H1 (cell line): ENCODE measurements around the gene ZNF521. TPM values are rescaled to one million over a fixed set of nuclear protein-coding genes. Genes with fewer than 3 reads are reported as not detected.

Source experiments
- CTCF ChIA-PET: fragments of 300-600 bp; sonication (Branson Sonifier 250); formaldehyde crosslinking; loops from one replicate; lab custom pipeline; 2021; ENCODE audit not compliant: partially characterized antibody; lab: Charles Lee
- POLR2A ChIA-PET: fragments of 300-600 bp; sonication (Branson Sonifier 250); formaldehyde crosslinking; loops from one replicate; lab custom pipeline; 2021; ENCODE audit warnings: inconsistent platforms; ENCODE audit not compliant: partially characterized antibody; lab: Charles Lee
- DNase-seq, 2 experiments: peaks; one replicate each; pipeline versions ENCODE4 v3.0.0 to v3.0.0-alpha.2; 2010 to 2022; ENCODE audit warnings: low spot score in 2 of 2, low read depth in 1 of 2, mixed read lengths in 1 of 2
- FAIRE-seq: peaks from 2 replicates; lab custom pipeline; 2011; peaks lifted over from hg19 to GRCh38; lab: Jason Lieb, UNC
- H2AFZ ChIP-seq: 2 replicates; pipeline ENCODE4 v1.8.1; 2012; ENCODE audit warnings: low read length, inconsistent platforms
- H2AK5ac ChIP-seq: 2 replicates; pipeline ENCODE4 v1.6.1; 2013; ENCODE audit warnings: low read depth, low read length
- H2BK120ac ChIP-seq: replicated peaks from 2 replicates; pipeline ENCODE3; 2013; ENCODE audit warnings: low read depth, low read length, inconsistent platforms
- H2BK12ac ChIP-seq: 2 replicates; pipeline ENCODE4 v1.6.1; 2013; ENCODE audit warnings: low read depth, low read length
- H2BK15ac ChIP-seq: 2 replicates; pipeline ENCODE4 v1.6.1; 2013; ENCODE audit warnings: low read length
- H2BK20ac ChIP-seq: 2 replicates; pipeline ENCODE4 v1.6.1; 2013; ENCODE audit warnings: low read length
- H2BK5ac ChIP-seq: 2 replicates; pipeline ENCODE4 v1.6.1; 2013; ENCODE audit warnings: low read depth, low read length
- H3K14ac ChIP-seq: 2 replicates; pipeline ENCODE4 v1.6.1; 2013; ENCODE audit warnings: inconsistent platforms; ENCODE audit not compliant: insufficient read length
- H3K18ac ChIP-seq: 2 replicates; pipeline ENCODE4 v1.6.1; 2013; ENCODE audit warnings: low read length; ENCODE audit errors: extremely low read depth
- H3K23ac ChIP-seq: 2 replicates; pipeline ENCODE4 v1.6.1; 2013; ENCODE audit warnings: inconsistent platforms; ENCODE audit not compliant: insufficient read length
- H3K23me2 ChIP-seq: 2 replicates; pipeline ENCODE4 v1.6.1; 2013; ENCODE audit warnings: low read depth, low read length
- H3K27ac ChIP-seq: 2 replicates; pipeline ENCODE4 v1.6.1; 2011; ENCODE audit warnings: low read depth, low read length, inconsistent platforms
- H3K27me3 ChIP-seq, 4 experiments: replicated peaks in 1 of 4; 1 replicate in 1 of 4; 2 replicates in 3 of 4; pipeline versions ENCODE4 v1.6.1 to v1.8.1; 2011 to 2013; ENCODE audit warnings: low read length in 3 of 4, mild to moderate bottlenecking in 3 of 4, inconsistent platforms in 2 of 4, mixed read lengths in 2 of 4, moderate library complexity in 1 of 4; ENCODE audit not compliant: control insufficient read depth in 3 of 4, insufficient read depth in 3 of 4; ENCODE audit errors: extremely low read depth in 1 of 4
- H3K36me3 ChIP-seq, 4 experiments: 2 replicates each; pipeline versions ENCODE4 v1.6.1 to v1.8.1; 2011 to 2013; ENCODE audit warnings: mild to moderate bottlenecking in 4 of 4, low read length in 3 of 4, moderate library complexity in 2 of 4, control low read depth in 1 of 4, inconsistent platforms in 1 of 4; ENCODE audit not compliant: insufficient read depth in 4 of 4, control insufficient read depth in 2 of 4
- H3K4ac ChIP-seq: replicated peaks from 2 replicates; pipeline ENCODE3; 2013; ENCODE audit warnings: low read length, low read depth, mixed read lengths, inconsistent platforms; ENCODE audit not compliant: insufficient read length
- H3K4me1 ChIP-seq, 4 experiments: replicated peaks in 1 of 4; 1 replicate in 1 of 4; 2 replicates in 3 of 4; pipeline versions ENCODE4 v1.6.1 to v1.8.1; 2011 to 2013; ENCODE audit warnings: low read length in 3 of 4, inconsistent platforms in 2 of 4, mixed read lengths in 1 of 4; ENCODE audit not compliant: insufficient read depth in 4 of 4, control insufficient read depth in 3 of 4
- H3K4me2 ChIP-seq, 2 experiments: 2 replicates each; pipeline versions ENCODE4 v1.6.1 to v1.8.1; 2011 to 2013; ENCODE audit warnings: low read depth in 2 of 2, low read length in 2 of 2, control low read depth in 1 of 2, inconsistent platforms in 1 of 2, mild to moderate bottlenecking in 1 of 2; ENCODE audit not compliant: insufficient read depth in 1 of 2
- H3K4me3 ChIP-seq, 4 experiments: fragments of 200-600, 300-600 bp in 1 of 4; sonication (generic), shearing (Covaris generic), sonication (Bioruptor Twin) in 1 of 4; 2 replicates each; pipeline versions ENCODE4 v1.5.1 to v1.8.1; 2011 to 2016; ENCODE audit warnings: low read length in 4 of 4, low read depth in 3 of 4, control low read depth in 2 of 4, inconsistent platforms in 2 of 4, mild to moderate bottlenecking in 2 of 4, mixed read lengths in 1 of 4, moderate library complexity in 1 of 4; ENCODE audit not compliant: insufficient read depth in 2 of 4; ENCODE audit errors: extremely low read depth in 1 of 4
- H3K56ac ChIP-seq: replicated peaks from 2 replicates; pipeline ENCODE3; 2013; ENCODE audit warnings: low read depth, mild to moderate bottlenecking, mixed read lengths, low read length, inconsistent platforms; ENCODE audit not compliant: insufficient read length
- H3K79me1 ChIP-seq: 2 replicates; pipeline ENCODE4 v1.6.1; 2013; ENCODE audit warnings: low read depth, low read length, control low read depth
- H3K79me2 ChIP-seq, 2 experiments: 2 replicates each; pipeline versions ENCODE4 v1.6.1 to v1.8.1; 2012 to 2013; ENCODE audit warnings: low read length in 2 of 2, mild to moderate bottlenecking in 2 of 2, inconsistent platforms in 1 of 2; ENCODE audit not compliant: insufficient read depth in 2 of 2, control insufficient read depth in 1 of 2
- H3K9ac ChIP-seq, 4 experiments: replicated peaks in 1 of 4; 1 replicate in 1 of 4; 2 replicates in 3 of 4; pipeline versions ENCODE4 v1.6.1 to v1.8.1; 2011 to 2013; ENCODE audit warnings: low read depth in 3 of 4, low read length in 3 of 4, control low read depth in 2 of 4, mild to moderate bottlenecking in 2 of 4, moderate library complexity in 2 of 4, inconsistent platforms in 1 of 4; ENCODE audit errors: extremely low read depth in 1 of 4
- H3K9me3 ChIP-seq, 2 experiments: 2 replicates each; pipeline versions ENCODE4 v1.6.1 to v1.8.1; 2012 to 2013; ENCODE audit warnings: mild to moderate bottlenecking in 2 of 2, moderate library complexity in 2 of 2, control low read depth in 1 of 2, inconsistent platforms in 1 of 2, low read depth in 1 of 2, low read length in 1 of 2, mixed read lengths in 1 of 2; ENCODE audit not compliant: insufficient read depth in 2 of 2
- H4K20me1 ChIP-seq, 2 experiments: replicated peaks in 1 of 2; 2 replicates each; pipeline versions ENCODE3 to v1.8.1; 2011 to 2013; ENCODE audit warnings: inconsistent platforms in 2 of 2, low read length in 2 of 2, mild to moderate bottlenecking in 1 of 2; ENCODE audit not compliant: insufficient read depth in 2 of 2, control insufficient read depth in 1 of 2
- H4K5ac ChIP-seq: 2 replicates; pipeline ENCODE4 v1.6.1; 2013; ENCODE audit warnings: low read length, low read depth, mixed read lengths, inconsistent platforms; ENCODE audit not compliant: insufficient read length
- H4K8ac ChIP-seq: 2 replicates; pipeline ENCODE4 v1.8.0; 2013; ENCODE audit warnings: mild to moderate bottlenecking, moderate library complexity, low read length, inconsistent platforms; ENCODE audit not compliant: insufficient read depth; ENCODE audit errors: extremely low read depth
- H4K91ac ChIP-seq: replicated peaks from 2 replicates; pipeline ENCODE3; 2013; ENCODE audit warnings: low read length, mixed read lengths, inconsistent platforms; ENCODE audit not compliant: insufficient read length
- CREB1 ChIP-seq: IDR thresholded peaks from 2 replicates; pipeline ENCODE4 v1.6.1; 2012; ENCODE audit warnings: inconsistent platforms
- NRF1 ChIP-seq: IDR thresholded peaks from 2 replicates; pipeline ENCODE4 v1.6.1; 2011; ENCODE audit warnings: mild to moderate bottlenecking, low read depth, low read length, improper control_type of control experiment
- POLR2A ChIP-seq, 2 experiments: IDR thresholded peaks; 1 replicate in 1 of 2; 2 replicates in 1 of 2; pipeline ENCODE4 v1.6.1; 2011; ENCODE audit warnings: low read depth in 2 of 2, low read length in 2 of 2, mild to moderate bottlenecking in 2 of 2; ENCODE audit errors: control extremely low read depth in 1 of 2
- RBBP5 ChIP-seq: IDR thresholded peaks from 2 replicates; pipeline ENCODE4 v1.7.1; 2012; ENCODE audit warnings: low read depth, mild to moderate bottlenecking, inconsistent platforms, low read length, moderate library complexity, borderline replicate concordance
- SIN3A ChIP-seq, 2 experiments: IDR thresholded peaks in 1 of 2; conservative IDR thresholded peaks in 1 of 2; 2 replicates each; pipeline ENCODE4 v1.6.1; 2011 to 2012; ENCODE audit warnings: low read length in 2 of 2, improper control_type of control experiment in 1 of 2, low read depth in 1 of 2, mild to moderate bottlenecking in 1 of 2
- YY1 ChIP-seq: IDR thresholded peaks from 2 replicates; pipeline ENCODE4 v1.6.1; 2011; ENCODE audit warnings: low read depth, mild to moderate bottlenecking, low read length
- ZNF274 ChIP-seq: IDR thresholded peaks from 2 replicates; pipeline ENCODE4 v1.7.0; 2012; ENCODE audit warnings: low read length, borderline replicate concordance; ENCODE audit errors: extremely low read depth
- WGBS, 2 experiments: shearing (Covaris generic) in 1 of 2; methylation state at CpG; one replicate each; pipeline versions ENCODE4 v1.1.6 to v1.1.7; 2013 to 2015; ENCODE audit warnings: low lambda C conversion rate in 2 of 2, mixed read lengths in 2 of 2, inconsistent platforms in 1 of 2, low coverage in 1 of 2, missing lambda C conversion rate in 1 of 2; ENCODE audit not compliant: insufficient replicate concordance in 2 of 2, insufficient coverage in 1 of 2, insufficient read length in 1 of 2; ENCODE audit errors: extremely low coverage in 1 of 2, missing lambda C conversion rate in 1 of 2; 5-methylcytosine and 5-hydroxymethylcytosine counted together
- polyA plus RNA-seq, 7 experiments: library from polyadenylated mRNA; depleted of rRNA in 3 of 7; stranded (reverse) in 5 of 7; unstranded in 2 of 7; fragments of >200 nt in 5 of 7; fragments of 200-250 nt in 2 of 7; gene quantifications; 1 replicate in 5 of 7; 2 replicates in 1 of 7; 4 replicates in 1 of 7; pipeline versions ENCODE4 v1.2.1 to v1.2.3, GENCODE V29; 2011 to 2013; ENCODE audit warnings: missing spikeins in 2 of 7, mixed read lengths in 2 of 7
- total RNA-seq: library from RNA; stranded (reverse); fragmentation: NEBNext Ultra II Directional; extraction: Animal tissue kit (Norgen Biotek cat#: 25700); gene quantifications from 2 replicates; pipeline ENCODE4 v1.2.1, GENCODE V29; 2021

ZNF521 gene
- total and polyA plus RNA-seq, 2 of the 8 experiments (the other 6 are each of a cell fraction or from before 2014, with no cell fraction given), result 9.5 to 15.8 TPM

GRCh38 chr18:25061395-25061794 lies 290.6 kb downstream of the ZNF521 start:
- no peak overlapping the region for H3K27ac ChIP-seq
- no peak for DNase-seq
- CTCF ChIA-PET, result interaction anchor here (0.6 kb wide), 1 partner anchor 1408 kb away, joined by 3 read pairs; no protein-coding TSS in a partner anchor
- H3K4me3 ChIP-seq, result no peak overlapping the region
- TF ChIP-seq ZNF274, result no peak
- TF ChIP-seq RBBP5, result no peak
- TF ChIP-seq SIN3A (conservative IDR thresholded peaks at IDR 0.05 in 1 of 2, IDR thresholded peaks at IDR 0.05 in 1 of 2; ENCODE audit: low read depth in 1 of 2, low read length in 2 of 2), result no peak
- no peak for TF ChIP-seq CREB1
- no peak for TF ChIP-seq YY1
- no peak for TF ChIP-seq NRF1
- no peak for TF ChIP-seq POLR2A (IDR thresholded peaks at IDR 0.05; ENCODE audit: control extremely low read depth in 1 of 2, low read depth in 2 of 2, low read length in 2 of 2)
- TF ChIP-seq, all 59 proteins: peak for 0
- H3K79me1 ChIP-seq, result no peaks in the 10 kb centered on the region
- no peaks in the 10 kb centered on the region for H3K9me3 ChIP-seq
- H4K20me1 ChIP-seq, result no peaks in the 10 kb centered on the region
- no peak overlapping the region for H4K5ac ChIP-seq
- no peak overlapping the region for H3K14ac ChIP-seq
- H2BK15ac ChIP-seq, result no peak overlapping the region
- H3K79me2 ChIP-seq, result no peaks in the 10 kb centered on the region
- WGBS, 2 experiments, result 91% methylated on average over 2 of the region's 2 CpGs; no CpG with 5 or more reads in 1 of the 2 experiments
- H3K9ac ChIP-seq, result no peak overlapping the region
- no peak overlapping the region for H4K91ac ChIP-seq
- H2AFZ ChIP-seq, result no peak overlapping the region
- POLR2A ChIA-PET, result no interaction called here
- H3K36me3 ChIP-seq, result no peaks in the 10 kb centered on the region
- H4K8ac ChIP-seq, result no peak overlapping the region
- no peaks in the 10 kb centered on the region for H3K23me2 ChIP-seq
- no peaks in the 10 kb centered on the region for H3K4me1 ChIP-seq
- no peak overlapping the region for H3K18ac ChIP-seq
- H3K4ac ChIP-seq, result no peak overlapping the region
- no peak for FAIRE-seq
- no peak overlapping the region for H2BK120ac ChIP-seq
- H3K56ac ChIP-seq, result no peak overlapping the region
- no peak overlapping the region for H3K23ac ChIP-seq
- H2BK12ac ChIP-seq, result no peak overlapping the region
- no peaks in the 10 kb centered on the region for H3K27me3 ChIP-seq
- no peak overlapping the region for H2AK5ac ChIP-seq
- no peak overlapping the region for H2BK5ac ChIP-seq
- no peak overlapping the region for H2BK20ac ChIP-seq
- no peak overlapping the region for H3K4me2 ChIP-seq
